GM12801 (cell line): ENCODE measurements around the gene CACNA2D1.

Experiments used
- CTCF ChIP-seq: IDR thresholded peaks from one replicate; pipeline ENCODE4 v1.5.1; 2011; ENCODE audit warnings: control low read depth; ENCODE audit not compliant: insufficient read length; ENCODE audit errors: extremely low read depth

CACNA2D1 gene

GRCh38 chr7:82467020-82467419 is 23.4 kb upstream of the CACNA2D1 start:
- no peak for TF ChIP-seq CTCF

GRCh38 chr7:82464372-82464771 is 20.8 kb upstream of the CACNA2D1 start:
- no peak for TF ChIP-seq CTCF

- TF ChIP-seq CTCF: no peak
These were observed 11.7 kb upstream of the CACNA2D1 start for GRCh38 chr7:82455295-82455694.

GRCh38 chr7:82450759-82451158 is 7.2 kb upstream of the CACNA2D1 start:
- TF ChIP-seq CTCF: no peak

- TF ChIP-seq CTCF: no peak
These were observed 6.3 kb upstream of the CACNA2D1 start for GRCh38 chr7:82449910-82450309.

GRCh38 chr7:82446897-82447296 is 3.3 kb upstream of the CACNA2D1 start:
- TF ChIP-seq CTCF: no peak

- no peak for TF ChIP-seq CTCF
These were observed 1.7 kb upstream of the CACNA2D1 start for GRCh38 chr7:82445271-82445670.
